H9 (cell line): Measurements from ENCODE around the gene SBK2. TPM values are rescaled to one million over a fixed set of nuclear protein-coding genes. Genes with fewer than 3 reads are reported as not detected.

Experiments used
- DNase-seq: peaks from one replicate; pipeline ENCODE4 v3.0.0-alpha.2; 2017
- H2AFZ ChIP-seq: one replicate; pipeline ENCODE4 v1.6.1; 2013; ENCODE audit warnings: mild to moderate bottlenecking, low read length, control low read depth, moderate library complexity
- H2AK5ac ChIP-seq: 2 replicates; pipeline ENCODE4 v1.6.1; 2013; ENCODE audit warnings: low read length, control low read depth, mixed read lengths; ENCODE audit not compliant: insufficient read length
- H2BK120ac ChIP-seq: one replicate; pipeline ENCODE4 v1.6.1; 2013; ENCODE audit warnings: low read depth, mild to moderate bottlenecking, low read length, control low read depth, inconsistent platforms; ENCODE audit not compliant: poor library complexity, severe bottlenecking
- H2BK12ac ChIP-seq: 2 replicates; pipeline ENCODE4 v1.6.1; 2013; ENCODE audit warnings: low read length, control low read depth, mixed read lengths, low read depth; ENCODE audit not compliant: insufficient read length
- H2BK15ac ChIP-seq: 2 replicates; pipeline ENCODE4 v1.6.1; 2013; ENCODE audit warnings: low read depth, low read length, control low read depth
- H2BK20ac ChIP-seq: one replicate; pipeline ENCODE4 v1.6.1; 2013; ENCODE audit warnings: low read depth, mild to moderate bottlenecking, low read length, control low read depth, inconsistent platforms; ENCODE audit not compliant: poor library complexity, severe bottlenecking
- H2BK5ac ChIP-seq: 2 replicates; pipeline ENCODE4 v1.6.1; 2013; ENCODE audit warnings: low read length, control low read depth, mixed read lengths; ENCODE audit not compliant: insufficient read length
- H3K14ac ChIP-seq: 2 replicates; pipeline ENCODE4 v1.6.1; 2013; ENCODE audit warnings: low read length, control low read depth; ENCODE audit not compliant: insufficient read depth
- H3K18ac ChIP-seq: 2 replicates; pipeline ENCODE4 v1.6.1; 2013; ENCODE audit warnings: low read depth, mild to moderate bottlenecking, mixed read lengths, low read length, control low read depth; ENCODE audit not compliant: insufficient read length
- H3K23ac ChIP-seq: 2 replicates; pipeline ENCODE4 v1.6.1; 2013; ENCODE audit warnings: low read length, control low read depth, mixed read lengths, low read depth; ENCODE audit not compliant: insufficient read length
- H3K23me2 ChIP-seq: 2 replicates; pipeline ENCODE4 v1.6.1; 2013; ENCODE audit warnings: low read depth, mild to moderate bottlenecking, mixed read lengths, low read length, control low read depth; ENCODE audit not compliant: insufficient read length, poor library complexity, severe bottlenecking
- H3K27ac ChIP-seq: 2 replicates; pipeline ENCODE4 v1.5.1; 2013; ENCODE audit warnings: low read length, control low read depth, mixed read lengths, low read depth; ENCODE audit not compliant: insufficient read length
- H3K27me3 ChIP-seq: 2 replicates; pipeline ENCODE4 v1.6.1; 2013; ENCODE audit warnings: low read length, control low read depth, inconsistent platforms; ENCODE audit not compliant: insufficient read depth
- H3K4ac ChIP-seq: 2 replicates; pipeline ENCODE4 v1.6.1; 2013; ENCODE audit warnings: low read depth, mild to moderate bottlenecking, control low read depth, inconsistent platforms, low read length, moderate library complexity
- H3K4me1 ChIP-seq: 2 replicates; pipeline ENCODE4 v1.6.1; 2013; ENCODE audit warnings: low read length, control low read depth, inconsistent platforms; ENCODE audit not compliant: insufficient read depth
- H3K4me2 ChIP-seq: 2 replicates; pipeline ENCODE4 v1.6.1; 2013; ENCODE audit warnings: low read length, control low read depth, mixed read lengths; ENCODE audit not compliant: insufficient read length, insufficient read depth
- H3K56ac ChIP-seq: 2 replicates; pipeline ENCODE4 v1.6.1; 2013; ENCODE audit warnings: low read depth, mild to moderate bottlenecking, mixed read lengths, low read length, control low read depth; ENCODE audit not compliant: insufficient read length
- H3K79me1 ChIP-seq: 2 replicates; pipeline ENCODE4 v1.6.1; 2013; ENCODE audit warnings: low read depth, mild to moderate bottlenecking, moderate library complexity, low read length, control low read depth, inconsistent platforms; ENCODE audit not compliant: insufficient read depth, poor library complexity, severe bottlenecking
- H3K79me2 ChIP-seq: 2 replicates; pipeline ENCODE4 v1.6.1; 2013; ENCODE audit warnings: low read length, control low read depth, inconsistent platforms; ENCODE audit not compliant: insufficient read depth
- H3K9ac ChIP-seq: 2 replicates; pipeline ENCODE4 v1.6.1; 2013; ENCODE audit warnings: low read length, control low read depth, mixed read lengths; ENCODE audit not compliant: insufficient read length; ENCODE audit errors: extremely low read depth
- H3K9me3 ChIP-seq: one replicate; pipeline ENCODE4 v1.6.1; 2013; ENCODE audit warnings: low read depth, low read length, inconsistent platforms; ENCODE audit not compliant: control insufficient read depth
- H3T11ph ChIP-seq: one replicate; pipeline ENCODE4 v1.6.1; 2013; ENCODE audit warnings: mild to moderate bottlenecking, low read length, control low read depth, inconsistent platforms
- H4K20me1 ChIP-seq: one replicate; pipeline ENCODE4 v1.6.1; 2013; ENCODE audit not compliant: control insufficient read depth, insufficient read length, insufficient read depth
- H4K5ac ChIP-seq: 2 replicates; pipeline ENCODE4 v1.6.1; 2013; ENCODE audit warnings: low read depth, mild to moderate bottlenecking, mixed read lengths, low read length, control low read depth; ENCODE audit not compliant: insufficient read length
- H4K8ac ChIP-seq: replicated peaks from 2 replicates; pipeline ENCODE4 v1.6.1; 2013; ENCODE audit warnings: low read length, control low read depth, mixed read lengths, low read depth; ENCODE audit not compliant: insufficient read length
- H4K91ac ChIP-seq: 2 replicates; pipeline ENCODE4 v1.6.1; 2013; ENCODE audit warnings: low read depth, mild to moderate bottlenecking, moderate library complexity, mixed read lengths, low read length, control low read depth; ENCODE audit not compliant: insufficient read length
- H3K27ac Mint-ChIP-seq, 3 experiments: 2 replicates in 2 of 3; 3 replicates in 1 of 3; pipeline ENCODE4 v1.8.0; 2020 to 2021; ENCODE audit warnings: mixed read lengths in 3 of 3, mild to moderate bottlenecking in 1 of 3, moderate library complexity in 1 of 3
- H3K27me3 Mint-ChIP-seq: 2 replicates; pipeline ENCODE4 v1.8.0; 2021; ENCODE audit warnings: low read depth, mild to moderate bottlenecking, moderate library complexity, mixed read lengths
- H3K36me3 Mint-ChIP-seq, 3 experiments: 2 replicates in 2 of 3; 3 replicates in 1 of 3; pipeline ENCODE4 v1.8.0; 2020 to 2021; ENCODE audit warnings: low read depth in 3 of 3, mixed read lengths in 3 of 3; ENCODE audit not compliant: insufficient read depth in 1 of 3
- H3K4me1 Mint-ChIP-seq, 2 experiments: 2 replicates each; pipeline ENCODE4 v1.8.0; 2020; ENCODE audit warnings: mixed read lengths in 2 of 2
- H3K4me3 Mint-ChIP-seq, 2 experiments: 2 replicates in 1 of 2; 3 replicates in 1 of 2; pipeline ENCODE4 v1.8.0; 2020 to 2021; ENCODE audit warnings: mild to moderate bottlenecking in 2 of 2, mixed read lengths in 2 of 2, moderate library complexity in 1 of 2
- H3K9me3 Mint-ChIP-seq, 2 experiments: 2 replicates in 1 of 2; 3 replicates in 1 of 2; pipeline ENCODE4 v1.8.0; 2020; ENCODE audit warnings: mild to moderate bottlenecking in 2 of 2, mixed read lengths in 2 of 2, moderate library complexity in 1 of 2
- WGBS: extraction: QIAGEN DNeasy Blood & Tissue Kit; methylation state at CpG from one replicate; pipeline ENCODE4 v1.1.7; 2013; ENCODE audit warnings: missing lambda C conversion rate, low lambda C conversion rate, mixed read lengths; ENCODE audit not compliant: insufficient read length; ENCODE audit errors: extremely low coverage; 5-methylcytosine and 5-hydroxymethylcytosine counted together
- total RNA-seq: library from RNA; stranded (reverse); gene quantifications from 2 replicates; pipeline ENCODE4 v1.2.1, GENCODE V29; 2021
- TF ChIP-seq, protein P1 (sequence below): fragments of 200-600 bp; sonication (generic); conservative IDR thresholded peaks from 3 replicates; pipeline ENCODE4 v1.8.0; 2021; ENCODE audit warnings: antibody characterized with exemption, mild to moderate bottlenecking

Gene SBK2
- total RNA-seq, 1 experiment from 2014 or later, result 2.8 TPM

DNA sequence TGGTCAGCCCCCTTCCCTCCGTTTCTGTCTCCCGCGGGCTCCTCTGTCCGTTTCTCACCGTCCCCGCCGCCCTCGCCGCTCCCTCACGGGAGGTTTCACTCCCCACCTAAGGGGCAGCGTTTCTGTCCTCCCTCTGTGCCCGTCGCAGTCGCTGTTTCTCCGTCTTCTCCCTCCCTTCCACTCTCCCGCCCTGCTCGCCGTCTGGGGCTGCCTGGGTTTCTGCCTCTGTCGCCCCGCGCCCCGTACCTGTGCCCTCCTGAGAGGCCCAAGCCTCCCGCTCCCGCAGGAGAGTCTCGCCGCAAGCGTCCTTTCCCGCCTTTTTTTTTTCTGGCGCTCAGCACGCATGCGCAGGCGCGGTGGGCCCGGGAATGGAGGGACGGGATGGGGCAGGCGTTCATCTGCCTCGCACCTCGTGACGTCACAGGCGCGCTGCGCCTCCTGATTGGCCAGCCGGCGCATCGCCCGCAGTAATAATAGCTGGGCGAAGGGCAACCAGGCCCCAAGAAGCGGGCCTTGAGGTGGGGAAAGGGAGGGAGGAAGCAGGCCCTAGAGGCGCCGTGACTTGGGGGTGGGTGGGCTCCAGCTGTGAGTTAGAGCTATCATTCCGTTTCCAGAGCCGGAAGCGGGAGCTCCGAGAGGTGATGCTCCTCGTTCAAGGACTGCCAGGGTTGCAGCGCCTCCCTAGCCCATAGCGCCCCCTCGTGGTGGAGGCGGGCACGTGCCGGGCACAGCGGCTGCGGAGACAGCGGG lies 33.3 kb downstream of the SBK2 start:
- Histone ChIP-seq H2BK20ac (no peak overlapping the region), H4K20me1 (no peaks in the 10 kb centered on the region), H3K79me2 (no peaks in the 10 kb centered on the region), H4K8ac (no peak overlapping the region), H3K4ac (no peak overlapping the region), H3K23ac (no peak overlapping the region), H3K23me2 (no peaks in the 10 kb centered on the region), H3K27me3 (peaks cover 5% of the 10 kb centered on the region), H2BK120ac (no peak overlapping the region), H3K9me3 (no peaks in the 10 kb centered on the region), H2AFZ (no peak overlapping the region), H2AK5ac (no peak overlapping the region), H3K4me2 (peak overlapping the region; percentile 0), H3K18ac (no peak overlapping the region), H3K79me1 (no peaks in the 10 kb centered on the region), H3K56ac (no peak overlapping the region), H3K27ac (no peak overlapping the region), H2BK15ac (no peak overlapping the region), H3K14ac (no peak overlapping the region), H4K5ac (no peak overlapping the region), H3T11ph (no peak overlapping the region), H2BK12ac (no peak overlapping the region), H3K4me1 (no peaks in the 10 kb centered on the region), H3K9ac (no peak overlapping the region), H4K91ac (no peak overlapping the region), H2BK5ac (no peak overlapping the region)
- Mint-ChIP-seq H3K9me3 (peaks cover 11 to 19% of the 10 kb centered on the region in 2 experiments), H3K27me3 (peaks cover 71% of the 10 kb centered on the region), H3K4me3 (peak overlapping the region; percentile 30 to 48; a peak in 4 of 5 replicates), H3K36me3 (peaks cover 3 to 8% (median 7%) of the 10 kb centered on the region in 3 experiments), H3K27ac (no peak overlapping the region), H3K4me1 (0 out of 4 replicates have a peak, but pooled peaks cover 0 to 2% of the 10 kb centered on the region in 2 experiments)
- DNase-seq, result peak; percentile 94
- WGBS, result no CpG with 5 or more reads among the region's 64 CpGs
- TF ChIP-seq, protein P1, sequence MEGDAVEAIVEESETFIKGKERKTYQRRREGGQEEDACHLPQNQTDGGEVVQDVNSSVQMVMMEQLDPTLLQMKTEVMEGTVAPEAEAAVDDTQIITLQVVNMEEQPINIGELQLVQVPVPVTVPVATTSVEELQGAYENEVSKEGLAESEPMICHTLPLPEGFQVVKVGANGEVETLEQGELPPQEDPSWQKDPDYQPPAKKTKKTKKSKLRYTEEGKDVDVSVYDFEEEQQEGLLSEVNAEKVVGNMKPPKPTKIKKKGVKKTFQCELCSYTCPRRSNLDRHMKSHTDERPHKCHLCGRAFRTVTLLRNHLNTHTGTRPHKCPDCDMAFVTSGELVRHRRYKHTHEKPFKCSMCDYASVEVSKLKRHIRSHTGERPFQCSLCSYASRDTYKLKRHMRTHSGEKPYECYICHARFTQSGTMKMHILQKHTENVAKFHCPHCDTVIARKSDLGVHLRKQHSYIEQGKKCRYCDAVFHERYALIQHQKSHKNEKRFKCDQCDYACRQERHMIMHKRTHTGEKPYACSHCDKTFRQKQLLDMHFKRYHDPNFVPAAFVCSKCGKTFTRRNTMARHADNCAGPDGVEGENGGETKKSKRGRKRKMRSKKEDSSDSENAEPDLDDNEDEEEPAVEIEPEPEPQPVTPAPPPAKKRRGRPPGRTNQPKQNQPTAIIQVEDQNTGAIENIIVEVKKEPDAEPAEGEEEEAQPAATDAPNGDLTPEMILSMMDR, result peak; percentile 99
